ENCODE results near the gene DGKA.
"Not testable (repeated sequence)": the region's sequence is repeated elsewhere in the genome, so short reads cannot be mapped to it uniquely, and the experiment has no call there.

- TF ChIP-seq CTCF (conservative IDR thresholded peaks at IDR 0.05; ENCODE audit: low read depth in 2 of 2); CREB1 (CRISPR knock-in tag; IDR thresholded peaks at IDR 0.05; ENCODE audit: low read depth); EZH2 (IDR thresholded peaks at IDR 0.05; ENCODE audit: low read depth, unreplicated experiment); ETS1 (IDR thresholded peaks at IDR 0.05); POLR2AphosphoS5 (IDR thresholded peaks at IDR 0.05; ENCODE audit: low read depth); EZH2phosphoT487 (IDR thresholded peaks at IDR 0.05; ENCODE audit: unreplicated experiment): not testable (repeated sequence)
Measured at GRCh38 chr12:55923648-55924047, 7.3 kb upstream of the DGKA start.

Measured in GM23338 (cell line).